ENCODE data around the gene PIF1. TPM values are rescaled to one million over a fixed set of nuclear protein-coding genes. Genes with fewer than 3 reads are reported as not detected.
A peak's percentile ranks its signal among the peaks of the same experiment; 100 is the strongest.

The PIF1 gene
- total RNA-seq, 1 donor from 2014 or later = 30.5 TPM

DNA sequence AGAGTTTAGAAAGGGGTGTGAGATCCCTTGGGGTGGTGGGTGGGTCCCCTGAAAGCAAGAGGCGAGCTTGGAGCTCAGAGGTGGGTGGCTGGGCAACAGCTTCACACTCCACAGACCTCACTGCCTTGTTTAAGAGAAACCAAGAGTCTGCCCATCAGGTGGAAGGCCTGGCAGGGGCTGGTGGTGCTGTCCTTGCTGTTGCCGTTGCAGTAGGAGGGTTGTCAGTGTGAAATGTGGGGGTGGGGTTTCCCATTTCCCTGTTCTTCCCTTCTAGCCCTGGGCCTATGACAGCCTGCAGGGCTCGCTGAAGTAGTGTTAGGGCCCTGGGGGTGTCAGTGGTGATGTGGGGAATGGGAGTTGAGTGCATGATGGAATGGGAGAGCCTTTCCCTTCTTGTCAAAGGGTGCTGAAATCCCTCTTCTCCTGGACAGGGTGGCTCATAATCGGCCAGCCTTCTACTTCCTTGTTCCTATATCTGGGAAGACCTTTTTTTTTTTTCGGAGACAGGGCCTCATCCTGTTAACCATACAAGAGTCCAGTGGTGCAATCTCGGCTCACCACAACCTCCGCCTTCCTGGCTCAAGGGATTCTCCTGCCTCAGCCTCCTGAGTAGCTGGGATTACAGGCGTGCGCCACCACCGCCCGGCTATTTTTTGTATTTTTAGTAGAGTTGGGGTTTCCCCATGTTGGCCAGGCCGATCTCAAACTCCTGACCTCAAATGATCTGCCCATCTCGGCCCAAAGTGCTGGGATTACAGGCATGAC is 20.6 kb upstream of the PIF1 start:
- no peak for DNase-seq (ENCODE audit: extremely low spot score, unreplicated experiment)
- Mint-ChIP-seq H3K9me3 (no peaks in the 10 kb centered on the region), H3K27ac (no peak overlapping the region), H3K4me1 (ENCODE audit: unreplicated experiment) (peaks cover 34% of the 10 kb centered on the region), H3K36me3 (peaks cover 12% of the 10 kb centered on the region), H3K27me3 (no peaks in the 10 kb centered on the region), H3K4me3 (peak overlapping the region; percentile 31)
- TF ChIP-seq, protein P1, sequence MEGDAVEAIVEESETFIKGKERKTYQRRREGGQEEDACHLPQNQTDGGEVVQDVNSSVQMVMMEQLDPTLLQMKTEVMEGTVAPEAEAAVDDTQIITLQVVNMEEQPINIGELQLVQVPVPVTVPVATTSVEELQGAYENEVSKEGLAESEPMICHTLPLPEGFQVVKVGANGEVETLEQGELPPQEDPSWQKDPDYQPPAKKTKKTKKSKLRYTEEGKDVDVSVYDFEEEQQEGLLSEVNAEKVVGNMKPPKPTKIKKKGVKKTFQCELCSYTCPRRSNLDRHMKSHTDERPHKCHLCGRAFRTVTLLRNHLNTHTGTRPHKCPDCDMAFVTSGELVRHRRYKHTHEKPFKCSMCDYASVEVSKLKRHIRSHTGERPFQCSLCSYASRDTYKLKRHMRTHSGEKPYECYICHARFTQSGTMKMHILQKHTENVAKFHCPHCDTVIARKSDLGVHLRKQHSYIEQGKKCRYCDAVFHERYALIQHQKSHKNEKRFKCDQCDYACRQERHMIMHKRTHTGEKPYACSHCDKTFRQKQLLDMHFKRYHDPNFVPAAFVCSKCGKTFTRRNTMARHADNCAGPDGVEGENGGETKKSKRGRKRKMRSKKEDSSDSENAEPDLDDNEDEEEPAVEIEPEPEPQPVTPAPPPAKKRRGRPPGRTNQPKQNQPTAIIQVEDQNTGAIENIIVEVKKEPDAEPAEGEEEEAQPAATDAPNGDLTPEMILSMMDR (conservative IDR thresholded peaks at IDR 0.05) = no peak

DNA sequence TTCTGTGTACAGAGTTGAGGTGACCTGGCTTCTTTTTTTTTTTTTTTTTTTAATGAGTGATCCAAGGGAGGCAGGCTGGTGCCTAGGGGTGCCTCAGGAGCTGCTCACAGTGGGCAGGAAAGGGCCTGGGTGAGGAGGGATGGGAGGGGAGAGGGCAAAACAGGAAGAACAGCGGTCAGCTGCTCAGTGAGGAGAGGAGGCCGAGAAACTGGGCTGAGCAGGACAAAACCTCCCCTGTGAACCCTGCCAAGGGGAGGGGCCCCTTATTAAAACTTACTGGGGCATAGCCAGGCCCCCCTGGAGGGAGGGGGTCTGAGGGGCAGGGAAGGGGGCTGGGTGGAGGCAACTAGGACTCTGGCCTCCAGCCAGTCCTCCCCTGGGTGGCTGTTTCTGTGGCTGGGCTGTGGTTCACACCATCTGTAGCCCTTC is 19.8 kb upstream of the PIF1 start:
- Mint-ChIP-seq H3K9me3 (no peaks in the 10 kb centered on the region), H3K4me1 (ENCODE audit: unreplicated experiment) (peaks cover 35% of the 10 kb centered on the region), H3K4me3 (peak overlapping the region; percentile 93), H3K36me3 (peaks cover 6% of the 10 kb centered on the region), H3K27me3 (no peaks in the 10 kb centered on the region), H3K27ac (no peak overlapping the region)
- DNase-seq (ENCODE audit: extremely low spot score, unreplicated experiment) = no peak
- TF ChIP-seq, protein P1 (conservative IDR thresholded peaks at IDR 0.05) = no peak

DNA sequence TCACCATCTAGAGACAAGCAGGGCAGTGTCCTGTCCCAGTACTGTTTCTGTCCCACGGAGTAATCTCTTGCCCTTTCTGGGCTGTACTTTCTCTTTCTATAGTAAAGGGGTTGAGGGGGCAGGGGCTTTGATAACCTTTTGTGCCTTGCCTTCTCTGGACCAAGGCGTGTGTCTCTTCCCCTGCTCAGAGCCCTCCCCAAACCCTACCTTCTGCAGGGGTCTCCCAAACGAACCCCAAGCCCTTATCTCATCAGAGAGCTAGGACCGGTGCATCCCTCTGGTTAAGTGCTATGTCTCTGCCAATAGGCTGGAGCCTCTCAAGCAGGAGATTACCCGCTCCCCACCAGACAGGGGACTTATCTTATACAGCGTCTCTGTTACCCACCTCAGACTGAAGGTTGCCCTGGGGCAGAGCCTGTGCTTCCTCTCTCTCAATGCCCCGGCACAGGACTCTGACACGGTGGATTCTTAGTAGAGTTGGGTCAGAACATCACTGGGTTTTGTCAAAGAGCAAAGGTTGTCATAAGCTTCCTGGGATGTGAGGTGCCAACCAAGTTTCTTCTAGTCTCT is 19.2 kb upstream of the PIF1 start:
- Mint-ChIP-seq H3K9me3 (no peaks in the 10 kb centered on the region), H3K27me3 (no peaks in the 10 kb centered on the region), H3K27ac (peak overlapping the region; percentile 39), H3K4me3 (peak overlapping the region; percentile 93), H3K36me3 (peaks cover 6% of the 10 kb centered on the region), H3K4me1 (ENCODE audit: unreplicated experiment) (peaks cover 35% of the 10 kb centered on the region)
- DNase-seq (ENCODE audit: extremely low spot score, unreplicated experiment) = no peak
- TF ChIP-seq, protein P1 (conservative IDR thresholded peaks at IDR 0.05) = no peak

DNA sequence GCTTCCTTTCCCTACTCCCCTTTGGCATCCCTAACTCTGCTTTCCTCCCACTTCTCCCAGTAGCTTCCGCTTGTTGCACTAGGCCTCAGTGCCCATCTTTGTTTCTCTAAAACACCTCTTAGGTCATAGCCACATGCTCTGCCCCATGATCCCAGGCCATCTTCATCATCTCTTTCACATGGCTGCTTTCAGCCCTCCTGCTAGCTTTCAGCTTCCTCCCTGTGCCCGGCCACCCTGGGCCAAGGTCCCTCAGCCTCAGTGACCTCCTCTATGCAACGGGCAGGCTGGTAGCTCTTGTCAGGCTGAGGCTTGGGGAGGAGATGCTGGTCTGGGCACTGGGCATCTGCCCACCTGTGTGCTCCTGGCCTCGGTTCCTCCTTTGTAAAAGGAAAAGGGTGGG is 18.5 kb upstream of the PIF1 start:
- H3K4me1 Mint-ChIP-seq (ENCODE audit: unreplicated experiment) = peaks cover 35% of the 10 kb centered on the region
- DNase-seq (ENCODE audit: extremely low spot score, unreplicated experiment) = no peak
- peaks cover 6% of the 10 kb centered on the region for H3K36me3 Mint-ChIP-seq
- TF ChIP-seq, protein P1 (conservative IDR thresholded peaks at IDR 0.05) = no peak
- no peaks in the 10 kb centered on the region for H3K9me3 Mint-ChIP-seq
- peak overlapping the region; percentile 35 for H3K27ac Mint-ChIP-seq
- peak overlapping the region; percentile 93 for H3K4me3 Mint-ChIP-seq
- H3K27me3 Mint-ChIP-seq = peaks cover 3% of the 10 kb centered on the region

DNA sequence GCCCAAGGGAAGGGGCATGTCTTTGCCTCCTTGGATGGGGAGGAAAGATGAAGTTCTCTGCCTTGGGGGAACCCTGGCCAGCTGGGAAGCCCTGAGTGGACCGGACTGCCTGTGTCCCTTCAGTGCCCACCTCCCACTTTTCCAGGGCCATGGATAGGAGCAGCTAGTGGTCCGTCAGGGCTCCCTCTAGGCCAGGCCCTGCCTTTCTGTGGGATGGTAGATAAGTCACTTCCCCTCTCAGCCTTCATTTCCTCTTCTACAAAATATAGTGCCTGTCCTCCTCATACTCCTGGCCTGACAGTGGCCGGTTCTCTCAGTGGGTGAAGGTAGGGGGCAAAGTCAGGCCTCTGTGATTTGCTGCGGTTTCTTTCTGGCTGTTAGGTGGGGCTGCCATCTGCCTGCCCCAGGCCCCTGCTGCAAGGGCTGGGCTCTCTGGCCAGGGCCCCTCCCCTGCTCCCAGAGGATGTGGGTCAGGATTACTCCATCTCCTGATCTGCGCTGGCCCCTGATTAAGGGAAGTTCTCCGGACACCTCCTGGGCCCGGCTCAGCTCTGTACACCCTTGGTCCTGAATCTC is 17.6 kb upstream of the PIF1 start:
- H3K4me3 Mint-ChIP-seq = peak overlapping the region; percentile 93
- peaks cover 2% of the 10 kb centered on the region for H3K36me3 Mint-ChIP-seq
- peak overlapping the region; percentile 82 for H3K27ac Mint-ChIP-seq
- TF ChIP-seq, protein P1 (conservative IDR thresholded peaks at IDR 0.05) = no peak
- H3K27me3 Mint-ChIP-seq = peaks cover 3% of the 10 kb centered on the region
- peaks cover 31% of the 10 kb centered on the region for H3K4me1 Mint-ChIP-seq (ENCODE audit: unreplicated experiment)
- no peaks in the 10 kb centered on the region for H3K9me3 Mint-ChIP-seq
- no peak for DNase-seq (ENCODE audit: extremely low spot score, unreplicated experiment)

All from type B pancreatic cell (in vitro differentiated cells).